NCI-H2227 (cell line): Measurements from ENCODE around the gene SH3GL1.

Experiments used
- DNase-seq: peaks from one replicate; lab custom pipeline; 2025; ENCODE audit not compliant: unreplicated experiment; lab: John Stamatoyannopoulos, UW

Gene SH3GL1

GRCh38 chr19:4431808-4432674 lies 31.7 kb upstream of the SH3GL1 start:
- DNase-seq: no peak

- no peak for DNase-seq
Observed at GRCh38 chr19:4431296-4431695, 30.9 kb upstream of the SH3GL1 start.

- no peak for DNase-seq
Observed at GRCh38 chr19:4430760-4431159, 30.4 kb upstream of the SH3GL1 start.

GRCh38 chr19:4429771-4430171 lies 29.4 kb upstream of the SH3GL1 start:
- no peak for DNase-seq

GRCh38 chr19:4429256-4429655 lies 28.9 kb upstream of the SH3GL1 start:
- no peak for DNase-seq

- no peak for DNase-seq
Observed at GRCh38 chr19:4428326-4428975, 28.1 kb upstream of the SH3GL1 start.

GRCh38 chr19:4425537-4425936 lies 25.2 kb upstream of the SH3GL1 start:
- no peak for DNase-seq

GRCh38 chr19:4423416-4424126 lies 23.2 kb upstream of the SH3GL1 start:
- no peak for DNase-seq

GRCh38 chr19:4416268-4416667 lies 15.9 kb upstream of the SH3GL1 start:
- no peak for DNase-seq

GRCh38 chr19:4415352-4415751 lies 15.0 kb upstream of the SH3GL1 start:
- DNase-seq: no peak

GRCh38 chr19:4414800-4415321 lies 14.5 kb upstream of the SH3GL1 start:
- no peak for DNase-seq

GRCh38 chr19:4414144-4414799 lies 13.9 kb upstream of the SH3GL1 start:
- no peak for DNase-seq

- no peak for DNase-seq
Observed at GRCh38 chr19:4413588-4413987, 13.2 kb upstream of the SH3GL1 start.

GRCh38 chr19:4409123-4409933 lies 9.0 kb upstream of the SH3GL1 start:
- no peak for DNase-seq

- no peak for DNase-seq
Observed at GRCh38 chr19:4406626-4407025, 6.3 kb upstream of the SH3GL1 start.

GRCh38 chr19:4405977-4406376 lies 5.6 kb upstream of the SH3GL1 start:
- DNase-seq: no peak

GRCh38 chr19:4403005-4403761 lies 2.8 kb upstream of the SH3GL1 start:
- DNase-seq: no peak

- peak; percentile 98 for DNase-seq
Observed at GRCh38 chr19:4402171-4403004, 2.0 kb upstream of the SH3GL1 start, which contains the start of gene CHAF1A. TSS of gene CHAF1A (plus strand) at chr19:4402640. CDS start at chr19:4402763, 123 bp downstream.

GRCh38 chr19:4401769-4402170 lies 1.4 kb upstream of the SH3GL1 start:
- DNase-seq: no peak
